ENCODE data around the gene KRT28.

KRT28 gene, protein sequence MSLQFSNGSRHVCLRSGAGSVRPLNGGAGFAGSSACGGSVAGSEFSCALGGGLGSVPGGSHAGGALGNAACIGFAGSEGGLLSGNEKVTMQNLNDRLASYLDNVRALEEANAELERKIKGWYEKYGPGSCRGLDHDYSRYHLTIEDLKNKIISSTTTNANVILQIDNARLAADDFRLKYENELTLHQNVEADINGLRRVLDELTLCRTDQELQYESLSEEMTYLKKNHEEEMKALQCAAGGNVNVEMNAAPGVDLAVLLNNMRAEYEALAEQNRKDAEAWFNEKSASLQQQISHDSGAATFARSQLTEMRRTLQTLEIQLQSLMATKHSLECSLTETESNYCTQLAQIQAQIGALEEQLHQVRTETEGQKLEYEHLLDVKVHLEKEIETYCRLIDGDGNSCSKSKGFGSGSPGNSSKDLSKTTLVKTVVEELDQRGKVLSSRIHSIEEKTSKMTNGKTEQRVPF

DNA sequence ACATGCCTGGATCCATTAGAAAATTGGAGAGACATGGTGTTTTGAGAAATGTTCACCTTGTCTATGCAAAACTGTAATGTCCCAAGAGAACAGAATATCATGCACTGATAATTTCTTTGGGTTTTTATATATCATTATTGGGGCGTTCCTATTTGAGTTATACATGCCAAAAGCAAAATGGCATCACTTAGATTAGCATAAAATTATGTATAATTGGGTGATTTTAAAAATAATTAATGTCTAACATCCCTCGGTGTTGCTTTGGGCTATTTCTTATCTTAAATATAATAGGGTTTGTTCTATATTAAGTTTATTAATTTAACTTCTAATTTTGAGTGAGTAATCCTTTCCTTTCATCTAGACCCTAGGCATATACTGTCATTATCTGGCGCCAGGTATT, at the start of gene KRT28:
KRT28 (minus strand) TSS at position 101 of the 400 bp plus-strand sequence; CDS start at position 35, 66 bp downstream.
- no peak for FAIRE-seq

DNA sequence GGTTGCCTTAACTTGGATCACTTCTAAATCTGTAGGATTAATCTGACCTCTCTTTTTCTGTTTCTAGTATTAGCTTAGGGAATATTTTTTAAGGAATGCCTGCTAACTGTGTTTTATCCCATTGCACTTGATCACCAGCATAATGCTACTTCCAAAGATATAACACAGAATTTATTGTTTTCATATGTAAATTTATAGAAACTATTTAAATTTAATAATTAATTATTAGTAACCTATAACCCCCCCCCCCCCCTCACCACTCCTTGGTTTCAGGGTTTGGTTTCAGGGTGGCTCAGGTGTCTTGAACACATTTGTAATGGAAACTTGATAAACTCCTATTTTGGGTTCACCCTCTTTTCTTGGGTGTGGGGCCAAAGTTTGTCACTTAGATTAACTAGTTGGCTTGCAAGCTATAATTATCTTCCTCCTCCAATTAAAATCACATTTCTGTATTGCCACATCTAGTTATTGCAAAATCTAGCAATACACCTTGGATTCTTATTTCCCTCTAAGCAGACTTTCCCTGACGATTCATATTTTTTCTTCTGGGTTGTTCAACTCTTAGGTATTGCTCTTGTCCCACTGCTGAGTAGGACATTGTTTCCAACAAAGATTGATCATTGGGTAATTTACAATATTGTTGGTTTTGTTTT, 49.0 kb upstream of the KRT28 start:
- FAIRE-seq, result no peak

DNA sequence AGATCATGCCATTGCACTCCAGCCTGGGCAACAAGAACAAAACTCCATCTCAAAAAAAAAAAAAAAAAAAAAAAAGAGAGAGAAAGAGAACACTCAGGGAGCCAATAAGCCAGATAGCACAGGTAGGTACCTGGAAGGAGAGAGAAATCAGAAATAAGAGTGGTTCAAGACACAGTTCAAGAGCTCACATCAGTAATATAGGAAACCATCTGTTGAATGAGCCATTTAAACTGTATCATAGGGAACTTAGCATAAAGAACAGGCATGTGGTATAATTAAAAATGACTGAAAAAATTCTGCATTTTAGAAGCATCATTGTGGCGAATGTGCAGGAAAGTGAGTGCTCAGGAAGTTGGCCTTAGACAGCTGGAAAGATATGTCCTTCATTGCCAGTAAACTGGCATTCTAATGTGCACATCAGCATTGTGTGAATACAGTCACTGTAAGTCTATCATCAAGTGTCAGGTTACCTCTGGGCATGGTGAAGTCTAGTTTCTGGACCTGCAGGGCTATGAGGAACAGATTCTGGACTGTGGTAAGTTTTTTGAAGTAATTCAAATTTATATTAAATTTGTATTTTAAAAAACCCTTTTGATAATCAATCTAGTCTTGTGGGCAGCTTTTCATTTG, 46.9 kb upstream of the KRT28 start:
- no peak for FAIRE-seq

DNA sequence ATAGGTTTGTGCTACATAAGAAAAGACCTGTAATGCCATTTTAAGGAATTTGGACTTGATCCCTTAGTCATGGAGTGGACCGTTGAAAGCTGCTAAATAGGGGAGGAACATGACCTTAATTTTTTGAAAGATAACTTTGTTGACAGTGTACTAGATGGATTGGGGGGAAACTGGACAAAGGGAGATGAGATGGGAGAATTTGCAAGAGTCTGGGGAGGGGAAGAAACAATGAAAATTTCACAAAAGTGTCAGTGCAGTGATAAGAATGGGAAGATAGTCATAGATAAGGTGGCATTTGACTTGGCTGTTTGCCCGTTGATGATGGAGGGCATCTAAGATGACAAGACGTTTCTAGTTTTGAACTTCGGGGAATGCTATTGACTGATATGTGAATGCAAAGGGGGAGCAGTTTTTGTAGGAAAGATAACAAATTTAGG, 44.9 kb upstream of the KRT28 start:
- no peak for FAIRE-seq

DNA sequence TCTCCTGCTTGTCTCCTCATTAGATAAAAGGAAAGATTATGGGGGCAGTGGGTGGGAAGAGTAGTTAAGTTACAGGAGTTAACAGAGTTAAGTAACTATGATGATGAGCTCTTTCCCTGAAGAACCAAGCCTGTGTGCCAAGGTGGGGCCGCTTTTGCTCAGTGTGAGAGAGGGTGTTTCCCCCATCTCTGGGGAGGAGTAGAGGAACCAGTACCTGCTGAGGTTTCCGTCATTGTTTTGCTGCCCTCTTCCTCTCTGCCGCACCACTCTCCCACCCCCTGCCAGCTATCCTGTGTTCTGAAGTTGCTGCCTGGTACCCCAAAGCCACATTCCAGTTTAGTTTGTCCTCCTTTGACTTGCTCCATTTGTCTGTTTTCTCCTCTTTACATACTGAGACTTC, 43.5 kb upstream of the KRT28 start:
- no peak for FAIRE-seq

DNA sequence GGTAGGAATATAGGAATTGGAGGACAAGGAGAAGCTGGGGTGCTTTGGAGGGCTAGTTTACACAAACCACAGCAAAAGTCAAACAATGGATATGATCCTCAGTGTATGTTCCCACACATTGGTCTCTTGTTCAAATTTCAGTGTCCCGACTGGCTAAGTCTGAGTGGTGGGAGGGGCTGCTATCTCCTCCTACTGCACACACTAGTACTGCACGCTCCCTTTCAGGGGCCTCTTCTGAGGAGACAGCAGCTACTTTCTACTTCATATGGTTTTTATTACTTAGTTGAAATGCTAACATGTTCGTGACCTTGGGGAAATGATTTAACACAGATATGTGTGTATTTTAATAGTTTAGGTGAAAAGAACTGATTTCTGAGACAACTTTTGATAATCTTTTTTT, 41.5 kb upstream of the KRT28 start:
- no peak for FAIRE-seq

DNA sequence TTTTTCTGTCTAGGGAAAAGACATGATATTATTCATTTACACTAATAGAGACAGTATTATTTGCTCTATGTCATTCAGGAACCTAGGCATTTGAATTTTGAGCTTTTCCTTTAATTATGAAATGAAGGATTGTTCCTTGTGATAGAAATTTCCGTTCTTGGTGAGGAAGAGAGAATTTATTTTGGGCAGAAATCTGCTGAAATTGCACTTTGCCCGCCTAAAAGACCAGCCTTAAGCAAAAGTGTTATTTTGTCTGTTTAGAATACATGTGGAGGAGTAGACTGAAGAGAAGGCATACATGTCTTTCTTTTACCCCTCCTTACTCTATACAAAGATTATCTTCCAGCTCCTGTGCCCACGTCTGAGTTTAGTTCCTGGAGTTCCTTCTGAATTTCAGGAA, 39.4 kb upstream of the KRT28 start:
- FAIRE-seq, result no peak

DNA sequence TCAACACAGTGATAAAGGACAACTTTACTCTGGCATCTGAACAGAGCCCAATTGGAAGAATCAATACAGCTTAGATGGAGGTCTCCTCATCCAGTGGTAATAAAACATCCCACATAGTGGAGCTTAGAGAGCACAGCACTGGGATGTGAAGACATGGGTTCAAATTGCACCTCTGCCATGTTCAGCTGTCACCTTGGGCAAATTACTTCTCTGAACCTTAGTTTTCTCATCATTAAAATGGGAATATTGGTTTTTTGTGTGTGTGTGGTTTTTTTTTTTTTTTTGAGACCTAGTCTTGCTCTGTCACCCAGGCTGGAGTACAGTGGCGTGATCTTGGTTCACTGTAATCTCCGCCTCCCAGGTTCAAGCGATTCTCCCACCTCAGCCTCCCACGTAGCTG, 36.3 kb upstream of the KRT28 start:
- no peak for FAIRE-seq

DNA sequence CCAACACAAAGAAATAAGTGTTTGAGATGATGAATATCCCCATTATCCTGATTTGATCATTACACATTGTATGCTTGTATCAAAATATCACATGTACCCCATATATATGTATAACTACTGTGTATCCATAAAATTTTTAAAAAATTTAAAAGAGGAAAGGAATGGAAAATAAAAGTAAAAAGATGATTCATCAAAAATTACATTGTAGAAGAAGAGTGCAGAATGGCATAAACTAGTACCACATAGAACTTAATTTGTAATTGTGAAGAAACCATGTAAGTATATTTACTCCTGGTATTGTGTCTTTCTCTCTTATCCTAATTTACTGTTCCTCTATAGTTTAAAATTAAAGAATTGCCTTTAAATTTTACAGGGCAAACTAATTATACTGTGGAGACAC, 34.1 kb upstream of the KRT28 start:
- no peak for FAIRE-seq

DNA sequence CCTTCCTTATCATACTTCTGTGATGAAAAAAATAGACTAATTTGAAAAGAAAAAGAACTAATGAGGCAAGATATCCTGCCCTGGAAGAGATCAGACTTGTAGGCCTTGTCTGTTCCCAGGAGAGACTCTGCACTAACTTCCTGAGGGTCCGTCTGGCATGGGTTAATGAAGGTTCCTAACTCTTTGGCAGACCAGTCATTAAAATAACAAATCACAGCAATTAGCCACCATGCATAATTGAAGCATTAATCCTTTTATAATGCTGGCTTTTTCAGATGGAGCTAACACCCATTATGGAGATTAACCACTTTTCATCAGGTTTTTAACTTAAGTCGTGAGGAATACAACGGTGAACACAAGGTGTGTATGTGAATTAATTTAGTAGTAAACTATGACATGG, 33.1 kb upstream of the KRT28 start:
- FAIRE-seq, result no peak

DNA sequence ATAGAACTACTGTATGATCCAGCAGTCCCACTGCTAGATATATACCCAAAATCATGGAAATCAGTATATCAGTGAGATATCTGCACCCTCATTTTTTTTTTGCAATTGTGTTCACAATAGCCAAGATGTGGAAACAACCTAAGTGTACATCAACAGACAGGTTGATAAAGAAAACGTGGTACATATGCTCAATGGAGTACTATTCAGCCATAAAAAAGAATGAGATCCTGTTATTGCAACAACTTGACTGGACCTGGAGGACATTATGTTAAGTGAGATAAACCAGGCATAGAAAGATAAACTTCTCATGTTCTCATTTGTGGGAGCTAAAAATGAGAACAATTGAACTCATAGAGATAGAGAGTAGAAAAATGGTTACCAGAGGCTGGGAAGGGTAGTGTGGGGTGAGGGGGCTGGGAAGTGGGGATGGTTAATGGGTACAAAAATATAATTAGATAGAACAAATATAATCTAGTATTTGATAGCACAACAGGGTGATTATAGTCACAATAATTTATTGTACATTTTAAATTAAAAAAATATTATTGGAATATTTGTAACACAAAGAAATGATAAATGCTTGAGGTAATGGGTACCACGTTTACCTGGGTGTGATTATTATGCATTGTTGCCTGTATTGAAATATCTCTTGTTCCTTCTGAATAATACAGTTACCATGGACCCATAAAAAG, 30.5 kb upstream of the KRT28 start:
- FAIRE-seq, result no peak

DNA sequence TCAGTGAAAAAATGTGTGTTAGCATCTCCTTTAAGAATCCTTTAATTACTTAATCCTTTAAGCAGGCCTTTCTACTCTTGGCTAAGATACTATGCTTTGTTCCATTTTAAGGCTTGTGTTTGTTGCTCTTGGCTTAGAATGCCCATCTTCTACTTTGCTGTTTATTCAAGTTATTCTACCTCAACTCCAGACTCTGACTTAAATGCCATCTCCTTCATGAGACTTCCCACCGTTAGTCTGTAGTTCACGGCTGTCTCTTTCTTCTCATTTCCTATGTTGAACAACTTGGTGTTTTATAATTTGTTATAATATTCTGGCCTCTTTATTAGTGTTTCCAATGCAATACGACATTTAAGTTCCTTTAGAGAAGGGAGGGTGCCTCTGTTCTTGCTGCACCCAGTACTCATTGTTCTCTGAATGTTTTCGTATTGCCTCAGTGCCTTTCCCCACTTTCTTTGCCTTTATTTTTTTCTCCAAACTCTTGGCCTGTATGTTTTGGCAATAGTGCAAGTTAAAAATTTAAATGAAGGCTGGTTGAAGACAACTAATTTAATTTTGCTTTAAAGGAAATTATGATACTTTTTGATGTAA, 28.8 kb upstream of the KRT28 start:
- FAIRE-seq, result no peak

DNA sequence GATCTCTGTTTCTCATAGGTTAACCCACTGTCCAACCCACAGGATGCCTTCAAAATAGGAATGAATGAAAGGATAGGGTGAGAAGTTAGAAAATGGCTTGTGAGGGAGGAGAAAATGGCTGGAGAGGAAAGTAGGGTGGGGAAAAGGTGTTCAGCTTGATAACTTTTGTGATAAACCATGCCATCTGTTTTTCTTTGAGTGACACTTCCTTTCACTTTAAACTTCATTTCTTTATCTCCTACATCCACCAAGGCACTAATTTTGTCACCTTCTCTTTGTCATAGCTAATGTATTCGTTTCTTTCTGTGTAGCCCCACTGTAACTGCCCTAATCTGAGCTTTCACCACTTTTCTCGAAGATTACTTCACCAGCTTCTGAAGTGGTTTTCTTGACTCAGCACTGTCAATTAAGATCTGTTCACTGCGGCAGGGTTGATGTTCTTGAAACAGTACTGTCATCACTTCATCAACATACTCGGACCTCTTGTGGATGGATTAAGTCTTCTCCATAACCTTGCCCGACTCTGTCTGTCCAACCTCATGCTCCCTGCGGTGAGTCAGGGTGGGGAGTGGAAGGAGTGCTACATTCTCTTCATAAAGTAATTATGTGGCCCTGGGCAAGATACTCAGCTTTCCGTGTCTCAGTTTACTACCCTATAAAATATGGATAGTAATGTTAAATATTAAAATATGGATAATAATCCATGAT, 28.1 kb upstream of the KRT28 start:
- no peak for FAIRE-seq

DNA sequence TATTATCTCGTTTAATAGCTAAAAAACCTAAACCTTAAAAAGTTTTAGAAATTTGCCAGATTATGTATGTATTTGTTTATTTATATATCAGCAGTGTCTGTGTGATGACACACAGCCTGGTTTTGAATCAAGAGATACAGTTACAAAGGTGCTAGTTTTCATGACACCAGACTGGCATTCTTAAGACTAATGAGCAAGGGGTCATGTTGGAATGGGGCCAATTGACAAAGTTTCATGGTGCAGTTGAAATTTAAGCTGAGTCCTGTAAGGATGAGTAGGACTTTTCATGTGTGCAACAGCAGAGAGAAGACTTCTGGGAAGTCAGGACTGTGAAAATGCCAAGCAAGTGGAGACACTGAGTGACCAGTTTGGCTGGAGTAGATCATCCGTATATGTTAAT, 25.8 kb upstream of the KRT28 start:
- FAIRE-seq, result no peak

DNA sequence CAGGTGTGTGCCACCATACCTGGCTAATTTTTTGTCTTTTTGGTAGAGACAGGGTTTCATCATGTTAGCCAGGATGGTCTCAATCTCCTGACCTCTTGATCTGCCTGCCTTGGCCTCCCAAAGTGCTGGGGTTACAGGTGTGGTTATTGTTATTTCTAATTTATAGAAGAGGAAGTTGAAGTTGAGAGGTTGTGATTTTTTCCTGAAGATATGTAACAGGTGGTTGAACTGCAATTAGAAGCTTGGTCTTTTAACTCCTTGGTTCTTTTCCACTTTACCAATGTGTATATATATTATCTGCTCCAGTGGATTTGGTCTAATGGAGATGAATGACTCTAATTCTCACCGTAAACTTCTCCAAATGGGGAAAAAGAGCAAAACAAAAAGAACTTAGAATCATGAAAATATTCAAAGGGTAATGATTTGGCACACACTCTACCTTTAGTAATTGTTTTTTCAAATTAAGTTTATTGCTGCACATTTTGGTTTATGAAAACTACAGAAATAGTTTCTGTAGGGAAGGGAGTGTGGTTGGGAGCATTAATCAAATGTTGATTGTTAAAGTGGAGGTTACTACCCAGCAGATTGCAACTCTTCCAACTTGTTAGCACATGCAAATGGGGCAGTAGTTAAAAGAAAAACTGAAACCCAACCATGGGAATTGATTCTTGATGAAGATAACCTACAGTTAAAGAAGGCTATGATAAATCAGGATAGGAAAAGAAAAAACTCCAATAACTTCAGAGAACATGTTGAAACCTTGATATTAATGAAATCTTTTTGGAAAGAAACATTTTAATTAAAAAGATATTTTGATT, 24.5 kb upstream of the KRT28 start:
- FAIRE-seq, result no peak

DNA sequence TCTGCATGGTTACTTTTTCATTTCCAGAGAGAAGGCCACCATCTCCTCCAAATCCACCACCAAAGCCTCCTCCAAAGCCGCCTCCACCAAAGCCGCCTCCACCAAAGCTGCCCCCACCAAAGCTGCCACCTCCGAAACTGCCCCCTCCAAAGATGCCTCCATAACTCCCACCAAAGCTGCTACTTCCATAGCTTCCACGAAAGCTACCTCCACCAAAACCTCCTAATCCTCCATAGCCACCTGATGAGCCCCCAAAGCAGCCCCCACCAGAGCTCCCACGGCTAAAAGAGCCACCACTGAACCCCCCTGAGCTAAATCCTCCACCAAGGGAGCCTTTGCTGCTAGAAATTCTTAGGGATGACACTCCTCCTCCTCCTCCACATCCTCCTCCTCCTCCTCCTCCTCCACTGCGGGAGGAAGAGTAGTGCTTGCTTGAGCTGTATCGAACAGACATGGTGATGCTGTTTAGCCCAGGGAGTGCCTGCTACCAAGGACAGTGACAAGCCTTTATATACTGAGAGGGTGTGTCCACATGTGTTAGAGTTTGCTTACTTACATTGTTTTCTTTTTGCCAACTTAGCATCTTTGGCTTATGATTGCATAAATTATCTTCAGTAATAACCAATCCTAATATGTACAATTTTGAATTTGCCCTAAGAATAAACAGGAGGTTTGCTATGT, 22.5 kb upstream of the KRT28 start, which contains the start of gene KRT10:
KRT10 (minus strand) TSS at position 483 of the 681 bp plus-strand sequence; CDS start at position 454, 29 bp downstream.
- no peak for FAIRE-seq

DNA sequence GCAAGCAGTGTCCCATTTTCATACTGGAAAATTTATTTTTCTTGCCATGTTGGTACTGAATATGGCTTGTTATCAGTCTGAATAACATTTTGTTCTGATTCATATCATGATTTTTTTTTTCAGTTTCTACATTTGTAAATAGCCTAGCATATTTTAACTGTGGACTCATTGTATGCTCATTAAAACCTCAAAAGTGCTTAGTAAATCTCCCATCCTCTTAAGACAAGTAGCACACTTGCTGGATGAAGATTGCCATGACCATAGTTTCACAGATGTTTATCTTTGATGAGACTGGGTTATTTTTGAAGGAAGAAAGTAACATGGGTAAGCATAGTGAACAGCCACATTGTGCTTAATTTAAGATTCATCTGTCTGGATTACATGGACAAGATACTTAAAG, 21.8 kb upstream of the KRT28 start:
- no peak for FAIRE-seq

DNA sequence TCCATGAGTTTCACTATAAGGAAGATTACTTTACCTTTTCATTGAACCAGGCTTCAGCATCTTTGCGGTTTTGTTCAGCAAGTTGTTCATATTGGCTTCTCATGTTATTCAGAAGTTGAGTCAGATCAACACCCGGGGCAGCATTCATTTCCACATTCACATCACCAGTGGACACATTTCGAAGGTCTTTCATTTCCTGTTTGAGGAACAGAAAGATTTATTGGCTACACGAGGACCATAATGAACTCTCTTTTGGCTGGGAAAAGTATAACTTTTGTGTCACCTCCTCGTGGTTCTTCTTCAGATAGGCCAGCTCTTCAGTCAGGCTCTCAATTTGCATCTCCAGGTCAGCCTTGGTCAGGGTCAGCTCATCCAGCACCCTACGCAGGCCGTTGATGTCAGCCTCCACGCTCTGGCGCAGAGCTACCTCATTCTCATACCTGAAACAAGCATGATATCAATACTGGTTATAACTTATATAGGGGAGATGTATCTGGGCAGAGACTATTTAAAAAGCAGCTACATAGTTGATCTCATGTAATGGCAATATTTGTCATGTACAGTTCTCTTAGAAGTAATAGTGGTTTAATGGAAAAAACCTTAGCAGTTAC, 20.6 kb upstream of the KRT28 start:
- FAIRE-seq, result no peak

DNA sequence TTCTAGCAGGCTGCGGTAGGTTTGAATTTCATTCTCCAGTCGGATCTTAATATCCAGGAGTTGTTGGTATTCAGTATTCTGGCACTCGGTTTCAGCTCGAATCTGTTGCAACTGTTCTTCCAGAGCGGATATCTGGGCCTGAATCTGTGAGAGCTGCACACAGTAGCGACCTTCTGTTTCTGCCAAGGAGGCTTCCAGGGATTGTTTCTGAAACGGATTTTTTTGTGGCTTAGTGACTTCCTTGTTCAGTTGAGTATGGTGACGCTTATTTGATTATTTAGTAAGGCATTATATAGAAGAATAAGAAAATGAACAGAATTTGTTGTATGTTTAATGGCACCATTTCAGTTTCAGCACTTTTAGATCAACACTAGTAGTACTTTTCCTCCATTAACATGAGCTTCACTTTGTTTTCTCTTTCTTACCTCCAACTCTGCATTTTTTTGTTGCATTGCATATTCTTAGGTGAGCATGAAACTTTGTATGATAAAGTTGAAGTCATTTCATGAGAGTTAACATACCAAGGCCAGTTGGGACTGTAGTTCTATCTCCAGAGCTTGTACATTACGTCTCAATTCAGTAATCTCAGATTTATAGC, 19.9 kb upstream of the KRT28 start:
- FAIRE-seq, result no peak
